CD4-positive, alpha-beta T cell (primary cell): ENCODE results near the gene TBC1D14. TPM values are rescaled to one million over a fixed set of nuclear protein-coding genes. Genes with fewer than 3 reads are reported as not detected.

Experiments
- ATAC-seq: fragments of 200-7000 bp; cut with Tn5 transposase; one replicate; pipeline ENCODE4 v1.10.0; 2022; ENCODE audit warnings: mild to moderate bottlenecking; ENCODE audit not compliant: poor library complexity
- CTCF ChIA-PET: fragments of 350-600 bp; sonication (Branson Sonifier 250); formaldehyde crosslinking; loops from one replicate; lab custom pipeline; 2021; ENCODE audit warnings: antibody characterized with exemption, inconsistent platforms; lab: Charles Lee
- POLR2A ChIA-PET: fragments of 350-600 bp; sonication (Branson Sonifier 250); formaldehyde crosslinking; loops from one replicate; lab custom pipeline; 2021; ENCODE audit warnings: antibody characterized with exemption, inconsistent platforms; lab: Charles Lee
- DNase-seq, 14 experiments: peaks; one replicate each; pipeline ENCODE4 v3.0.0-alpha.2; 2013 to 2020; ENCODE audit warnings: mixed read lengths in 2 of 14
- H3K27ac ChIP-seq, 2 donors: one replicate each; pipeline versions ENCODE4 v1.5.1 to v1.7.0; 2013; ENCODE audit warnings: low read length in 2 of 2, low read depth in 1 of 2, mild to moderate bottlenecking in 1 of 2
- H3K27me3 ChIP-seq, 2 experiments: 1 replicate in 1 of 2; 2 replicates in 1 of 2; pipeline versions ENCODE4 v1.6.1 to v1.7.0; 2013; ENCODE audit warnings: low read length in 2 of 2, control low read depth in 1 of 2, mild to moderate bottlenecking in 1 of 2, moderate library complexity in 1 of 2; ENCODE audit not compliant: insufficient read depth in 2 of 2, control insufficient read depth in 1 of 2
- H3K36me3 ChIP-seq: one replicate; pipeline ENCODE4 v1.6.1; 2013; ENCODE audit warnings: low read length, control low read depth; ENCODE audit not compliant: insufficient read depth
- H3K4me1 ChIP-seq: one replicate; pipeline ENCODE4 v1.6.1; 2013; ENCODE audit warnings: low read length, control low read depth; ENCODE audit not compliant: insufficient read depth
- H3K4me3 ChIP-seq: one replicate; pipeline ENCODE4 v1.5.1; 2013; ENCODE audit warnings: mild to moderate bottlenecking, low read length, moderate library complexity
- H3K9me3 ChIP-seq, 2 experiments: 1 replicate in 1 of 2; 2 replicates in 1 of 2; pipeline versions ENCODE4 v1.6.1 to v1.7.0; 2013; ENCODE audit warnings: low read length in 2 of 2, mild to moderate bottlenecking in 2 of 2, control low read depth in 1 of 2, moderate library complexity in 1 of 2; ENCODE audit not compliant: control insufficient read depth in 1 of 2, insufficient read depth in 1 of 2
- H3K27ac Mint-ChIP-seq: one replicate; pipeline ENCODE4 v1.8.0; 2020; ENCODE audit warnings: mixed read lengths
- H3K27me3 Mint-ChIP-seq: one replicate; pipeline ENCODE4 v1.8.0; 2021; ENCODE audit warnings: mixed read lengths
- H3K36me3 Mint-ChIP-seq: one replicate; pipeline ENCODE4 v1.8.0; 2021; ENCODE audit warnings: low read depth, mixed read lengths
- H3K4me1 Mint-ChIP-seq: one replicate; pipeline ENCODE4 v1.8.0; 2021; ENCODE audit warnings: low read depth, mixed read lengths
- H3K4me3 Mint-ChIP-seq: one replicate; pipeline ENCODE4 v1.8.0; 2020; ENCODE audit warnings: mild to moderate bottlenecking, mixed read lengths
- H3K9me3 Mint-ChIP-seq: one replicate; pipeline ENCODE4 v1.8.0; 2020; ENCODE audit warnings: mixed read lengths
- CTCF ChIP-seq: fragments of 200-600 bp; IDR thresholded peaks from one replicate; pipeline ENCODE4 v1.8.0; 2022; ENCODE audit warnings: antibody characterized with exemption, mild to moderate bottlenecking
- intact Hi-C, 2 experiments: fragments of 100-400 bp; cut with DNase I in 1 of 2; cut with micrococcal nuclease in 1 of 2; formaldehyde crosslinking; loops; one replicate each; pipeline versions ENCODE4 v1.15.1 to v1.9.0; 2023 to 2025; cut with DNase I, micrococcal nuclease
- total RNA-seq, 174 experiments: library from RNA in 2 of 174; stranded (reverse) in 2 of 174; gene quantifications; one replicate each; pipeline ENCODE4 v1.2.3 and lab custom pipeline; 2021 to 2026

TBC1D14 gene
- total RNA-seq, 2 experiments from 2014 or later: 31.2 to 34.1 TPM

GRCh38 chr4:6926081-6926480 lies 16.5 kb downstream of the TBC1D14 start:
- Mint-ChIP-seq H3K9me3 (no peaks in the 10 kb centered on the region), H3K4me3 (peak overlapping the region; percentile 66), H3K4me1 (peaks cover 75% of the 10 kb centered on the region), H3K27ac (peak overlapping the region; percentile 92), H3K36me3 (peaks cover 50% of the 10 kb centered on the region), H3K27me3 (no peaks in the 10 kb centered on the region)
- Histone ChIP-seq H3K4me1 (peaks cover 81% of the 10 kb centered on the region), H3K27me3 (no peaks in the 10 kb centered on the region), H3K36me3 (peaks cover 21% of the 10 kb centered on the region), H3K9me3 (no peaks in the 10 kb centered on the region), H3K27ac (no peak overlapping the region), H3K4me3 (no peak overlapping the region)
- peak in 2 of 14 experiments; percentile 25 to 44 for DNase-seq
- ChIA-PET CTCF (interaction anchor here (1.3 to 1.7 kb wide), 3 partner anchors 9 to 117 kb away, joined by 4 to 7 read pairs (median 4); partner anchors contain the start of gene TADA2B), POLR2A (interaction anchor here (1.0 to 4.9 kb wide), 9 partner anchors 8 to 286 kb away, joined by 3 to 50 read pairs (median 14); partner anchors contain the start of genes BLOC1S4, MRFAP1 and TBC1D14)
- TF ChIP-seq CTCF: no peak
- no peak for ATAC-seq
- intact Hi-C loops: loop anchor here in 1 of 2 experiments (2.0 kb wide), 1 partner anchor 17 kb away; the partner anchor contains the start of gene TBC1D14

- peaks cover 81% of the 10 kb centered on the region for H3K4me1 Mint-ChIP-seq
- TF ChIP-seq CTCF: no peak
- H3K27me3 Mint-ChIP-seq: no peaks in the 10 kb centered on the region
- H3K9me3 ChIP-seq: no peaks in the 10 kb centered on the region
- peaks cover 58% of the 10 kb centered on the region for H3K36me3 Mint-ChIP-seq
- ATAC-seq: peak; percentile 97
- peak overlapping the region; percentile 10 for H3K4me3 ChIP-seq
- H3K27ac ChIP-seq: peak overlapping the region; percentile 28 to 57
- H3K4me3 Mint-ChIP-seq: peak overlapping the region; percentile 83
- intact Hi-C loops: loop anchor here in 1 of 2 experiments (1.0 to 2.0 kb wide), 3 partner anchors 9 to 18 kb away; partner anchors contain the start of gene TBC1D14
- peak; percentile 42 to 85 (median 67) for DNase-seq
- CTCF ChIA-PET: interaction anchor here (1.3 to 1.7 kb wide), 3 partner anchors 8 to 116 kb away, joined by 4 to 7 read pairs (median 4); partner anchors contain the start of gene TADA2B
- H3K4me1 ChIP-seq: peaks cover 79% of the 10 kb centered on the region
- no peaks in the 10 kb centered on the region for H3K27me3 ChIP-seq
- H3K27ac Mint-ChIP-seq: peak overlapping the region; percentile 92
- H3K36me3 ChIP-seq: peaks cover 24% of the 10 kb centered on the region
- POLR2A ChIA-PET: interaction anchor here (0.9 to 4.9 kb wide), 11 partner anchors 9 to 286 kb away, joined by 3 to 50 read pairs (median 6); partner anchors contain the start of genes BLOC1S4, MRFAP1, MRFAP1L1 and TADA2B
- H3K9me3 Mint-ChIP-seq: no peaks in the 10 kb centered on the region
These were observed 17.3 kb downstream of the TBC1D14 start for GRCh38 chr4:6926681-6927478.

- peaks cover 76% of the 10 kb centered on the region for H3K4me1 Mint-ChIP-seq
- no peak for DNase-seq
These were observed 18.5 kb downstream of the TBC1D14 start for GRCh38 chr4:6928081-6928480.

More at GRCh38 chr4:6928081-6928480, 18.5 kb downstream of the TBC1D14 start:
- ATAC-seq: no peak
- intact Hi-C loops: no loop called here
- H3K27me3 Mint-ChIP-seq: no peaks in the 10 kb centered on the region
- Histone ChIP-seq H3K4me3 (no peak overlapping the region), H3K36me3 (peaks cover 27% of the 10 kb centered on the region), H3K9me3 (no peaks in the 10 kb centered on the region), H3K27ac (no peak overlapping the region), H3K27me3 (no peaks in the 10 kb centered on the region), H3K4me1 (peaks cover 78% of the 10 kb centered on the region)
- peaks cover 56% of the 10 kb centered on the region for H3K36me3 Mint-ChIP-seq
- H3K9me3 Mint-ChIP-seq: no peaks in the 10 kb centered on the region
- no peak overlapping the region for H3K4me3 Mint-ChIP-seq
- POLR2A ChIA-PET: interaction anchor here (0.5 to 4.9 kb wide), 5 partner anchors 10 to 59 kb away, joined by 3 to 50 read pairs (median 14); no protein-coding TSS in a partner anchor
- no peak for TF ChIP-seq CTCF
- CTCF ChIA-PET: interaction anchor here (0.9 kb wide), 1 partner anchor 59 kb away, joined by 3 read pairs; no protein-coding TSS in a partner anchor
- H3K27ac Mint-ChIP-seq: peak overlapping the region; percentile 92
